C4-2B (cell line): ENCODE results near the gene CCL1.

Source experiments
- ZFX ChIP-seq: fragments of 450-650 bp; IDR thresholded peaks from 2 replicates; pipeline ENCODE4 v1.6.1; 2017
- TF ChIP-seq, protein P1 (sequence below): fragments of 450-650 bp; conservative IDR thresholded peaks from 2 replicates; pipeline ENCODE4 v1.5.1; 2017; ENCODE audit warnings: mild to moderate bottlenecking

DNA sequence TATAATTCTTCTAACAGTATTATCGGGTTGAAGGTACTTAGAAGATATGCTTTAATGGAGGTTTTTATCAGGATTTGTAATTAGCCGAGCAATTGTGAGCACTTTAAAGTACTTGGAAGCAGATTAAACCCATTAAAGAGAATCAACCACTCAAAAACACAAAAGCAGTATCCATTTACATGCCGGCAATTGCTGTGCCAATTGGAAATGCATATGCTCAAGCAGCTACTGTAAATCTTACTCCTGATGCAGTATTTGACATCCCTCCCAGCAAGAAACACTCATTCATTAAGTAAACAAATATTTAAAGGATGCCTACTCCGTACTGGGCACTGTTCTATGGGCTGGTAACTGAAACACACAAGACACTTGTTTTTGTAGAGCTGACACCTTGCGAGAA, 11.4 kb upstream of the CCL1 start:
- TF ChIP-seq, protein P1, sequence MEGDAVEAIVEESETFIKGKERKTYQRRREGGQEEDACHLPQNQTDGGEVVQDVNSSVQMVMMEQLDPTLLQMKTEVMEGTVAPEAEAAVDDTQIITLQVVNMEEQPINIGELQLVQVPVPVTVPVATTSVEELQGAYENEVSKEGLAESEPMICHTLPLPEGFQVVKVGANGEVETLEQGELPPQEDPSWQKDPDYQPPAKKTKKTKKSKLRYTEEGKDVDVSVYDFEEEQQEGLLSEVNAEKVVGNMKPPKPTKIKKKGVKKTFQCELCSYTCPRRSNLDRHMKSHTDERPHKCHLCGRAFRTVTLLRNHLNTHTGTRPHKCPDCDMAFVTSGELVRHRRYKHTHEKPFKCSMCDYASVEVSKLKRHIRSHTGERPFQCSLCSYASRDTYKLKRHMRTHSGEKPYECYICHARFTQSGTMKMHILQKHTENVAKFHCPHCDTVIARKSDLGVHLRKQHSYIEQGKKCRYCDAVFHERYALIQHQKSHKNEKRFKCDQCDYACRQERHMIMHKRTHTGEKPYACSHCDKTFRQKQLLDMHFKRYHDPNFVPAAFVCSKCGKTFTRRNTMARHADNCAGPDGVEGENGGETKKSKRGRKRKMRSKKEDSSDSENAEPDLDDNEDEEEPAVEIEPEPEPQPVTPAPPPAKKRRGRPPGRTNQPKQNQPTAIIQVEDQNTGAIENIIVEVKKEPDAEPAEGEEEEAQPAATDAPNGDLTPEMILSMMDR = no peak
- no peak for TF ChIP-seq ZFX
